ENCODE data around the gene CCSAP.
"Not testable (repeated sequence)": the region's sequence is repeated elsewhere in the genome, so short reads cannot be mapped to it uniquely, and the experiment has no call there.

The CCSAP gene

GRCh38 chr1:229325853-229326487 is 16.9 kb downstream of the CCSAP start:
- DNase-seq (ENCODE audit: low read depth, low spot score) = no peak

DNA sequence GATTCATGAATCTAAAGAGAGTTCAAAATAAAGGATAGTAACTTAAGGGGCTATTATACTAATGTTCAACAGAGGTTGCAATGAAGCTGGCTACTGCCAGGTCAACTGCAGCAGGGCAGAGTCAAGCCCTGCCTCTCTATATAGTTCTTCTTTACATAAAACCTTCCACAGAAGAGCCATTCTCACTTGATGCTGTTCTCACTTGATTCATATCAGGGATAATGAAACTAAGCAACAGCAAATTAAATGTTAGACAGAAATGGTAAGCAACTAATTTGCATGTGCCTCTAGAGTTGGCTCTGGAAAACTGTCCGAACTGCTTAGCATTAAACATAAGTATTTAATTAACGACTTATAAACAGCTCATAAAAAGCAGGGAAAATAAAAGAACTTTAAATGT is 17.4 kb downstream of the CCSAP start:
- no peak for DNase-seq (ENCODE audit: low read depth, low spot score)

GRCh38 chr1:229323885-229324553 is 18.8 kb downstream of the CCSAP start:
- no peak for DNase-seq (ENCODE audit: low read depth, low spot score)

- DNase-seq (ENCODE audit: low read depth, low spot score) = no peak
Observed at GRCh38 chr1:229323201-229323600, 19.6 kb downstream of the CCSAP start.

GRCh38 chr1:229319487-229319886 is 23.4 kb downstream of the CCSAP start:
- no peak for DNase-seq (ENCODE audit: low read depth, low spot score)

DNA sequence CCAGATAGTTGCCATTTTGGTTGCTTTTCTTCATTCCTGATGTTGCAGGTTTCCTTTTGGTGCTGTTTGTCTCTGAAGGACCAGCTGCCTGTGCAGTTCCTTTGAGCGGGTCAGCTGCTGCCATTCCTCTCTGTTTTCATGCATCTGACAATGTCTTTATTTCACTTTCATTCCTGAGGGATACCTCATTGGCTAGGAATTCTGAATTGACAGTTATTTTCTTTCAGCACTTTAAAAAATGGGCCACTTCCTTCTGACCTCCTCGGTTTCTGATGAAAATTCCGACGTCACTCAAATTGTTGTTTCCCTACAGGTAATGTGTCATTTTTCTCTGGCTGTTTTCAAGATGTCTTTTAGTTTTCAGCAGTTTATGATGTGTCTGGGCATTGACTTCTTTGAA is 24.8 kb downstream of the CCSAP start:
- no peak for DNase-seq (ENCODE audit: low read depth, low spot score)

- no peak for DNase-seq (ENCODE audit: low read depth, low spot score)
Observed at GRCh38 chr1:229316166-229316565, 26.7 kb downstream of the CCSAP start.

DNA sequence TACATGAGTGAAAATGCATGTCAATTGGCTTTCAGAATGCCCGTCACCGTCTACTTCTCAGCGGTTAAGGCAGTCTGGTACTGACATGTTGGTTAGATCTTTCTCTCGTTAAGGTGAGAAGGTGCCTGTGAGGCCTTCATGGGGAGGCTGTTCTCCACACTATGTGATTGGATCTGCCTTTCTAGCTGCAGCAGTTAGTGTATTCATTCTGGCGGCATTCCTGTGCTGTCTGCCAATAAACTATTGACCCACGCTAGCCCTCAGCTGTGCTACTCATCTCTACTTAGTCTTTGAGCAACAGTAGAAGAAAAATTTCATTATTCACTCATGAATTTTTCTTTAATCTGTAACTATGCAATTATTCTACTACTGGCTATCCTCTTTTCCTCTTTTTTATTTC is 32.0 kb downstream of the CCSAP start:
- DNase-seq (ENCODE audit: low read depth, low spot score) = no peak

- DNase-seq (ENCODE audit: low read depth, low spot score) = no peak
Observed at GRCh38 chr1:229309684-229310083, 33.2 kb downstream of the CCSAP start.

- no peak for DNase-seq (ENCODE audit: low read depth, low spot score)
Observed at GRCh38 chr1:229309074-229309473, 33.8 kb downstream of the CCSAP start.

- no peak for DNase-seq (ENCODE audit: low read depth, low spot score)
Observed at GRCh38 chr1:229305392-229305791, 37.5 kb downstream of the CCSAP start.

- DNase-seq (ENCODE audit: low read depth, low spot score) = no peak
Observed at GRCh38 chr1:229303855-229304254, 39.0 kb downstream of the CCSAP start.

DNA sequence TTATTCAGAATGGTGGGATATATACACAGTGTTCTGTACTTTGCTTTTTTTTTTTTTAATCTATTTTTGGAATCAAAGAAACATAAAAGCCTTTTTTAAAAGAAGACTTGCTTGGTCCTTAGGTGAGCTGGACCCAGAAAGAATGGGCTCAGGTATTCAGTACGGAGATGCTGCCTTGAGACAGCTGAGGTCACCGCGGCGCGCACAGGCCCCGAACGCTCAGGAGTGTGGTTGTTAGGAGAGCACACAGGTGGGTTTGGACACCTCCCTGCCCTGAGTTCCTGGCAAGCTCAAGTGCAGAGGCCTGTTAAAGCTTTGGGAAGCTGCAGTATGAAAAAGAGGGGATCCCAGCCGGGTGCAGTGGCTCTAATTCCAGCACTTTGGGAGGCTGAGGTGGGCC is 40.1 kb downstream of the CCSAP start:
- no peak for DNase-seq (ENCODE audit: low read depth, low spot score)

DNA sequence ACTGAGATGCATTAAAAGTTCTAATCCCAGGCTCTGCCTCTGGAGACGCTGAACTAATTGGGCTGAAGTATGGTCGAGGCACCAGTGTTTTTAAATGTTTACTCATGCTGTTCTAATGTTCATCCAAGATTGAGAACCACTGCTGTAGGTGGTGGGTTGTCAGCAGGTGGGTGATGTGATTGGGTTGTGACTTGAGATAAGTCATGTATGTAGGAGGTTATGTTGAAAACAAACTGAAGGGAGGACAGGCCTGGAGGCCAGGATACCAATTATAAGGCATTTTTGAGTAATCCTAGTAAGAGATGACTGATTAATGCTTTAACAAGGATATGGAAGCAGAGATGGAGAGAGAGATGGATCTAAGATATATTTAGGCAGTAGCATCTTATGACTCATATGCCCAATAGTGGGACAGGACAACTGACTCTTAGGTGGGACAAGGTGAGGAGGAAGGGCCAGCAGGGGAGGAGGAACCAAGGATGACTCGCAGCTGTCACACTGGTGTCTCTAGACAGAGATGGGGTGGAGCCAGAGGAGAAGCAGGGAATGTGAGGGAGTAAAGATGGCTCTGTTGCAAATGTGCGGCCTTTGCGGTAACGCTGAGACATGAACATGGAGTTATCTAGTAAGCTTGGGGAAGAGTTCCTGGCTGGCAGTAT is 42.6 kb downstream of the CCSAP start:
- DNase-seq (ENCODE audit: low read depth, low spot score) = no peak

DNA sequence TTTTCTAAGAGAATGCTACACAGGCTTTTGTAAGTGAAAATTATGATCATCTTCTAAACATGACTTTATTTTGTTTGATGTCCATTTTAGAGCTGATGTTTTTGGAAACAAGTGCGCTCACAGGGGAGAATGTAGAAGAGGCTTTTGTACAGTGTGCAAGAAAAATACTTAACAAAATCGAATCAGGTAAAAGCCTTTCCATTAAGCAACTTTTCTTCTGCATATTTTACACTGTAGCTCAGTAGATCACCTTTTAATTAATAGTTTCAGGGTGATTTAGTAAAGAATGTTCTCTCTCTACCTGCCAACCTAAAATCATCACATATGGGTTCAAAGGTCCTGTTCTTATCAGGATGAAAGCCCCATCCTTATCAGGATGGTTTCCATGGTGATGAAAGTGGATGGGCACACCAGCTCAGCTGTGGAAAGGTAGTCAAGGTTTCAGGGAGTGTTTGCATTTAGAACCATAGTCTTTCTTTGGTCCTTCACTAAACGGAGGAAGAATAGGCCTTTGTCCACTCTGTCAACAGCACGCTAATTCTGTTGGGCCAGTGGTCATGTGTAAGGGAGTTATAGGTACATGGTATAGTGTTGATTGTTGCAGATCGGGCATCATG is 43.9 kb downstream of the CCSAP start:
- DNase-seq (ENCODE audit: low read depth, low spot score) = no peak

DNA sequence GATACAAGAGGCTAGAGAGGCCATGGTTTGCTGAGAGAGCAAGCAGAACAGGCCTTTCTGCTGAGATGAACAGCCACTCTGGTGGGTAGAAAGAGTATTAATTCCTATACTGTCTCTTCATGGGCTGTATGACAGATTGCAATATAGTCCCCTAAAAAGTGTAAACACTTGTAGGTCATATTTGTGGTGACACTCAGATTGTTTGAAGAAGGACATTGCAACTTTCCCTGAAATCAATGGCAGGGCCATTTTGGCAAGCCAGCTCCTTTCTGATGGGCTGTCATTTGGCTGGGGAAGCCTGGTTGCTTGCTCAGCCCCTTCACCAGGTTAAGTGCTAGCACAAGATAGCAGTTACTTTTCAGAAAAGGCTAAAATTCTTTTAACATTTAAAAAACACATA is 44.4 kb downstream of the CCSAP start:
- no peak for DNase-seq (ENCODE audit: low read depth, low spot score)

DNA sequence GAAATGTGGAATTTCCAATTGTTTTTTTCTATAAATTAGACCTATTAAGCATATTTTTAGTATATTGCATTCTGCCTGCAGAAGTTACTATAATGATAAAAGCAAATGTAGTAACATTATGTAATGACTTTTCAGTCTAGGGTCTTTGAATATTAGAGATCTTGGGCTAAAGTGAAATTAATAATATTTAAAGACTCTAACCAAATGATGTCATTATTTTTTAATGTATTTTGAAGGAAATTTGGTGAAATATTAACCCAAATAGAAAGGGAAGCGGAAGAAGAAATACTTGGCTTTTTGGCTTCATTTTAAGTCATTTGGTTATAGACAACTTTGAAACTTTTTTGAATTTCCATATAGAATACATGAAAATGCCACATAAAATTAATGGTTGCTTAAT is 45.1 kb downstream of the CCSAP start:
- no peak for DNase-seq (ENCODE audit: low read depth, low spot score)

- no peak for DNase-seq (ENCODE audit: low read depth, low spot score)
Observed at GRCh38 chr1:229296541-229296941, 46.3 kb downstream of the CCSAP start.

- DNase-seq (ENCODE audit: low read depth, low spot score) = no peak
Observed at GRCh38 chr1:229295745-229296144, 47.1 kb downstream of the CCSAP start.

DNA sequence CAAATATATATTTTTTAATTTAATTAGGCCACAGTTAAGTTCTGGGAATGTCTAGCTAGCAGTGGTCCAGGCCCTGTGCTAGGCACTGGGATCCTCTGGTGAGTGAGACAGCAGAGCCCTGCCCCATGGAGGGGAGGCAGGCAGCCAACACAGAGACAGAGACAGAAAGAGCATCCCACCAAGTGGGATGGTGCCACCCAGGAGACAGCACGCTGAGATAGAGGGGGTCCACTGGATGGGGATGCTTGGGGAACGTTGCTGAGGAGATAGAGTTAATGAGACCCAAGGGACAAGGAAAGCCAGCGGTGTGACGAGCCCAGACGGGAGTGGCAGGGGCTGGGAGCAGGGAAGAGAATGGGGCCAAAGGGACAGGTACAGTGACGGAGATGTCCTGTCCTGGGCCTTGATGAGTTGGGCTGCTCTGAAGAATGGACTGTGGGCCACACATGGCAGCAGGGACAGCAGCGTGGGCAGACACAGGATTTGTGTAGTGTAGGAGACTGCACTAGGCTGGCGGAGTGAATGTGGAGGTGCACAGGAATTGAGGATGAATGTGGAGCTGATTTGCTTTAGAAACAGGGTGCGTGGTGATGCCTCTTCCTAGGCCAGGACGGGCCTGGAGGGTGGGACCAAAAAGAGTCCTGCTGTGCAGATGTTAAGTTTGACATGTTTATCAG is 49.2 kb downstream of the CCSAP start:
- DNase-seq (ENCODE audit: low read depth, low spot score) = no peak

DNA sequence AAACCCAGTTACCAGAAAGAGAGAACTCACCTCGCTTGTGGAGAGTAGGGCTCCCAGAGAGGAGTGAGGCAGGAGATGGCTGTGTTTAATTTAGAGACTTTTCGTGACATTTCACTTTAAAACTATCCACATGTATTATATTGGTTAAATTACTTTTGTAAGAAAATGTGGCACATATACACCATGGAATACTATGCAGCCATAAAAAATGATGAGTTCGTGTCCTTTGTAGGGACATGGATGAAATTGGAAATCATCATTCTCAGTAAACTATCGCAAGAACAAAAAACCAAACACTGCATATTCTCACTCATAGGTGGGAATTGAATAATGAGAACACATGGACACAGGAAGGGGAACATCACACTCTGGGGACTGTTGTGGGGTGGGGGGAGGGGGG is 51.2 kb downstream of the CCSAP start:
- not testable (repeated sequence) for DNase-seq (ENCODE audit: low read depth, low spot score)

GRCh38 chr1:229288516-229288915 is 54.3 kb downstream of the CCSAP start:
- DNase-seq (ENCODE audit: low read depth, low spot score) = no peak

Data from iPS DF 19.7 (cell line).